Measurements from ENCODE around the gene STK25. TPM values are rescaled to one million over a fixed set of nuclear protein-coding genes. Genes with fewer than 3 reads are reported as not detected.
A peak's percentile ranks its signal among the peaks of the same experiment; 100 is the strongest.

The STK25 gene
- total and polyA plus RNA-seq, 12 donors, result 66.1 to 147 (median 86.1) TPM

- Histone ChIP-seq H3K4me3 (peak overlapping the region in 9 of 10 donors; percentile 22 to 51 (median 41)), H3K36me3 (no peaks in the 10 kb centered on the region), H3K27me3 (peaks cover 0 to 40% (median 11%) of the 10 kb centered on the region in 7 donors), H3K4me1 (peaks cover 10 to 33% (median 19%) of the 10 kb centered on the region in 9 donors), H3K27ac (no peak overlapping the region), H3K9me3 (no peaks in the 10 kb centered on the region)
- 13 to 15% methylated on average over 43 to 62 of the region's 62 CpGs for WGBS, 2 donors
- peak in 6 of 8 donors; percentile 8 to 51 (median 28) for ATAC-seq
- TF ChIP-seq CTCF (IDR thresholded peaks at IDR 0.05), result no peak
- DNase-seq, result no peak
- intact Hi-C loops (cut with DNase I), result no loop called here
Observed at GRCh38 chr2:241541564-241542277, 33.3 kb upstream of the STK25 start.

DNA sequence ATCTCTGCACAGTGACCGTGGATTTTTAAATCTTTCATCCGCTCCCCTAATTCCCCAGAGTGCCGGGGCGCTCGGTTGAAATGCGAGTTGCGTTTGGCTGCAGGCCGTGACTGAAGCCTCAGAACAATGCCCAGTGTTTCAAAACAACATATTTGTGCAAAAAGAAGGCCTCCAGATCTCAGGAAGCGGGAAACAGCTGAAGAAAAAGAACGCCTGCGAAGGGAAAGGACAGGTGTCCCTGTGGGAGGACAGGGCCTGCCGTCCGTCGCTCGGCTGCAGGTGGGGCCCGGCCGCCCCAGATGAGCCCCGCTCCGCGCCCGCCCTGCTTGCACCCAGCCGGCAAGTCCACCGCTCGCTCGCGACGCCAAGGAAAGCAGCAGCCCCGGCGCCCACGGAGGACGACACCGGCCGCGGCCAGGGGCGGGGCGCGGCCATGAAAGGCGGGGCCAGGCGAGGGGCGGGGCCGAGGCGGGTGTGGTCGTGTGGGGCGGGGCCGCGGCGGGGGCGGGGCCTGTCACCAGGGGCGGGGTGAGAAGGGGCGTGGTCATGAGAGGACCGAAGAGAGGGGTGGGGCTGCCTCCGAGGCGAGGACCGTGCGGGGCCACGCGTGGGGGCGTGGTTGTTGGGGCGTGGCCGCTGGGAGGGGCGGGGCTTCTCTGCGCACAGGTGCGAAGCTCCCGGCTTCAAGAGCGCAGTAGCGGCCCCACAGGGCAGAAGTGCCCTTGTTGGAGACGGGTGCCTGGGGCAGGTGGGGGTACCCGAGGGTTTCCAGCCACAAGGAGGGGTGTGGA, 32.6 kb upstream of the STK25 start:
- TF ChIP-seq CTCF (IDR thresholded peaks at IDR 0.05), result no peak
- H3K9me3 ChIP-seq, result no peaks in the 10 kb centered on the region
- no peaks in the 10 kb centered on the region for H3K36me3 ChIP-seq
- peaks cover 8 to 27% (median 17%) of the 10 kb centered on the region in 9 donors for H3K4me1 ChIP-seq
- DNase-seq (peak in 1 of 2 donors; percentile 61), ATAC-seq (peak; percentile 30 to 77 (median 67))
- H3K27me3 ChIP-seq, result peaks cover 0 to 36% (median 10%) of the 10 kb centered on the region in 7 donors
- 10% methylated on average over 58 to 68 of the region's 68 CpGs for WGBS, 2 donors
- intact Hi-C loops (cut with DNase I), result no loop called here
- peak overlapping the region in 3 of 10 donors; percentile 17 to 51 (median 42) for H3K27ac ChIP-seq
- H3K4me3 ChIP-seq, result peak overlapping the region in 9 of 10 donors; percentile 22 to 51 (median 41)

DNA sequence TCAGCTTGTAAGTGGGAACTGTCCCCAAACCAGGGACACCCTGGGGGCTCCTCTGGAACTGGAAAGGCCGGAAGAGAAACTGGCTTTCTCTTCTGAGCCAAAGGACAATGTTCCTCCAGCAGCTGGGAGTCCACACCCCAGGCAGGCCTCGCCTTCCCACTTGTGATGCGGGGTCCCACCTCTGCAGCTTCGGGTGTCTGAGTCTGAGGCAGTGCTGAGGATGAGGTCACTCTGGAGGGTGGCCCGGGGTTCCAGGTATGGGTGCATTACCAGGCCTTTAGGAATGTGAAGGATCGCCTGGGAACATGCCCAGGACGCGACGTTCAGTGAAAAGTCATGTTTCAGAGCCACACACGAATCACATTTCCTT, 32.0 kb upstream of the STK25 start:
- H3K4me3 ChIP-seq, result peak overlapping the region in 9 of 10 donors; percentile 22 to 51 (median 41)
- DNase-seq (no peak), ATAC-seq (peak in 4 of 8 donors; percentile 5 to 58 (median 28))
- H3K36me3 ChIP-seq, result no peaks in the 10 kb centered on the region
- WGBS, 2 donors, result 52 to 55% methylated on average over 10 of the region's 10 CpGs
- no peaks in the 10 kb centered on the region for H3K9me3 ChIP-seq
- peaks cover 8 to 24% (median 17%) of the 10 kb centered on the region in 9 donors for H3K4me1 ChIP-seq
- no peak for TF ChIP-seq CTCF (IDR thresholded peaks at IDR 0.05)
- H3K27ac ChIP-seq, result peak overlapping the region in 3 of 10 donors; percentile 17 to 51 (median 42)
- intact Hi-C loops (cut with DNase I), result no loop called here
- peaks cover 0 to 36% (median 10%) of the 10 kb centered on the region in 7 donors for H3K27me3 ChIP-seq

GRCh38 chr2:241539616-241540374, 31.4 kb upstream of the STK25 start:
- ATAC-seq (peak in 1 of 8 donors; percentile 6), DNase-seq (no peak)
- peaks cover 0 to 36% (median 10%) of the 10 kb centered on the region in 7 donors for H3K27me3 ChIP-seq
- H3K27ac ChIP-seq, result no peak overlapping the region
- no peaks in the 10 kb centered on the region for H3K36me3 ChIP-seq
- intact Hi-C loops (cut with DNase I), result no loop called here
- H3K4me3 ChIP-seq, result no peak overlapping the region
- H3K9me3 ChIP-seq, result no peaks in the 10 kb centered on the region
- 96 to 97% methylated on average over 11 of the region's 11 CpGs for WGBS, 2 donors
- H3K4me1 ChIP-seq, result peaks cover 8 to 22% (median 17%) of the 10 kb centered on the region in 9 donors
- TF ChIP-seq CTCF (IDR thresholded peaks at IDR 0.05), result no peak
